GM21529 (cell line): ENCODE data around the gene CENPF.
A peak's percentile ranks its signal among the peaks of the same experiment; 100 is the strongest.
"Not testable (repeated sequence)": the region's sequence is repeated elsewhere in the genome, so short reads cannot be mapped to it uniquely, and the experiment has no call there.

Experiments used
- ATAC-seq: cut with Tn5 transposase; IDR thresholded peaks from one replicate; pipeline ENCODE4 v1.9.1; 2021; ENCODE audit not compliant: unreplicated experiment

CENPF gene, protein sequence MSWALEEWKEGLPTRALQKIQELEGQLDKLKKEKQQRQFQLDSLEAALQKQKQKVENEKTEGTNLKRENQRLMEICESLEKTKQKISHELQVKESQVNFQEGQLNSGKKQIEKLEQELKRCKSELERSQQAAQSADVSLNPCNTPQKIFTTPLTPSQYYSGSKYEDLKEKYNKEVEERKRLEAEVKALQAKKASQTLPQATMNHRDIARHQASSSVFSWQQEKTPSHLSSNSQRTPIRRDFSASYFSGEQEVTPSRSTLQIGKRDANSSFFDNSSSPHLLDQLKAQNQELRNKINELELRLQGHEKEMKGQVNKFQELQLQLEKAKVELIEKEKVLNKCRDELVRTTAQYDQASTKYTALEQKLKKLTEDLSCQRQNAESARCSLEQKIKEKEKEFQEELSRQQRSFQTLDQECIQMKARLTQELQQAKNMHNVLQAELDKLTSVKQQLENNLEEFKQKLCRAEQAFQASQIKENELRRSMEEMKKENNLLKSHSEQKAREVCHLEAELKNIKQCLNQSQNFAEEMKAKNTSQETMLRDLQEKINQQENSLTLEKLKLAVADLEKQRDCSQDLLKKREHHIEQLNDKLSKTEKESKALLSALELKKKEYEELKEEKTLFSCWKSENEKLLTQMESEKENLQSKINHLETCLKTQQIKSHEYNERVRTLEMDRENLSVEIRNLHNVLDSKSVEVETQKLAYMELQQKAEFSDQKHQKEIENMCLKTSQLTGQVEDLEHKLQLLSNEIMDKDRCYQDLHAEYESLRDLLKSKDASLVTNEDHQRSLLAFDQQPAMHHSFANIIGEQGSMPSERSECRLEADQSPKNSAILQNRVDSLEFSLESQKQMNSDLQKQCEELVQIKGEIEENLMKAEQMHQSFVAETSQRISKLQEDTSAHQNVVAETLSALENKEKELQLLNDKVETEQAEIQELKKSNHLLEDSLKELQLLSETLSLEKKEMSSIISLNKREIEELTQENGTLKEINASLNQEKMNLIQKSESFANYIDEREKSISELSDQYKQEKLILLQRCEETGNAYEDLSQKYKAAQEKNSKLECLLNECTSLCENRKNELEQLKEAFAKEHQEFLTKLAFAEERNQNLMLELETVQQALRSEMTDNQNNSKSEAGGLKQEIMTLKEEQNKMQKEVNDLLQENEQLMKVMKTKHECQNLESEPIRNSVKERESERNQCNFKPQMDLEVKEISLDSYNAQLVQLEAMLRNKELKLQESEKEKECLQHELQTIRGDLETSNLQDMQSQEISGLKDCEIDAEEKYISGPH (N-terminal part only)

DNA sequence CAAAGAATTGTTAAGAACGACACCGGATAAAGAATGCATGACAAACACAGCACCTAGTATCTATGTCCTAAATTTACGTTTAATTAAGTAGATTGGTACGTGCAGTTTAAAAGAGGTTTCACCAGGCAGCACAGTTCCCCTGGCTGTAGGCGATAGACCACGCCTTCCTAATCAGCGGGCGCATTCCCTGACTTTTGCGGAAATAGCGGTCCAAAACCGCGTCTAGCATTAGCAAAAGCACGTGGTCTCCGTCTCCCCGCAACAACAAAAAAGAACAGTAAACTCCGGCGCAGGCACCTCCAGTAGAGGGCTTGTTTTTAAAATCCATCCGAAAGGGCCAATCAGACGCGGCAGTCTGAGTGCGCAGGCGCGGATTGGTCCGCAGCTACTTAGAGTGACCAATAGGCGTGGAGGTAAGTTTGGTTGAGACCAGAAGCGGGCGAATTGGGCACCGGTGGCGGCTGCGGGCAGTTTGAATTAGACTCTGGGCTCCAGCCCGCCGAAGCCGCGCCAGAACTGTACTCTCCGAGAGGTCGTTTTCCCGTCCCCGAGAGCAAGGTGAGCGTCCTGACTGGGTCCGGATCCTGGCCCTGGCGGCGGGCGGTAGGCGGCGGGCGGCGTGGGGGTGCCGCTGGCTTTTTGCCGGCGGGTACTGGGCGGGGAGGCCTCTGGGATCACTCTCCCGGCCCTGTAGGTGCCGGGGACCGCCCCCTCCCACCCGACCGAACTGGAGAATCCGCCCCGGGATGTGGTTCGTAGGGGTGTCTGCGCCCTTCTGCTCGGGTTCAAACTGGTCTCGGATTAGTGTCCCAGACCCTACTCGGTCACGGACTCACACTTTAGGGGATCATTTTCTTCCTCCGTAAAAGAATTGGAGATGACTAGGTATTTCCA is at the start of gene CENPF:
Gene CENPF, plus strand, starts transcription at position 432 of the 894 bp plus-strand sequence. CDS start 10,560 bp downstream, outside the sequence.
- peak; percentile 99 for ATAC-seq

DNA sequence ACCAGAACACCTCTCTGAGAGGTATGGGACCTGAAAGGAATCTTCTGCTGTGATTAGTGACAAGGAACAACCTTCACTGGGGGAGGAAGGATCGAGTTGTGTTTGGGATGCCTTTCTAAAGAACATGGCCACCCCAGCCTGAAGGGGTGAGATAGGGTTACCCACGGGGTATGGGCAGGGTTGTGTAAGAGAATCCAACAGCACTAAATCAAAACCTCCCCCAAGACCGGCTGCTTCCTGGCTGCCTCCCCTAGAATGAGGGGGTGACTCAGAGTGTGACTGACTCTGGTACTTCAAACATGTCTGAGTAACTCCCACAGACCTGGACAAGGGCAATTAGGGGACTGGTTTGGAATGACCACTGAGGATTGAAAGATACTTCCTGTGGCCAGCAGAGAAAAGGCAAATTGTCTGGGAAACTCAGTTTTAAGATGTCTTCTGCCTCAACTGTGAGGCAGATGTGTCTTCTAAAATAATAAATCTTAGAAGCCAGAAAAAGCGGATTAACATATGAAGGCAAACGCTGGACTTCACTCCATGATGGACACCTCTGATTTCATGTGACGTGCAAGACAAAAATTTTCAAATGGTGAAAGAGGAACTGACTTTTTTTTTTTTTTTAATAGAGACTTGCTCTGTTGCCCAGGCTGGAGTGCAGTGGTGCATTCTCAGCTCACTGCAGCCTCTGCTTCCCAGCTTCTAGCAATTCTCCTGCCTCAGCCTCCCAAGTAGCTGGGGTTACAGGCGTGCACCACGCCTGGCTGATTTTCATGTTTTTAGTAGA is 44.9 kb upstream of the CENPF start:
- ATAC-seq, result peak; percentile 72

DNA sequence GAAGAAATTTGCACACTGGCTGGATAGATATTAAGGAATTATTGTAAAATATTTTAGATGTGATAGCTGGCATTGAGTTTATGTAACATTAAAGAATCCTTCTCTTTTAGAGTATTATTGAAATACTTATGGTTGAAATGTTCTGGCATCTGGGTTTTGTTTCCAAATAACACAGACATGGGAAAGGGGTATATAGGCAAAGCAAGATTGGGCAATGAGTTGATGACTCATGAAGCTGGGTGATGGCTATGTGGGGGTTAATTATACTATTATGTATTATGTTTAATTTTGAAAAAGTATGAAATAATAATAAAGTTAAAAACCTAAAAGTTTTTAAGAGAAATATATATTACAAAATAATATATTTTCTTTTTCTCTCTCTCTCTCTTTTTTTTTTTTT is 39.1 kb upstream of the CENPF start:
- ATAC-seq, result no peak

DNA sequence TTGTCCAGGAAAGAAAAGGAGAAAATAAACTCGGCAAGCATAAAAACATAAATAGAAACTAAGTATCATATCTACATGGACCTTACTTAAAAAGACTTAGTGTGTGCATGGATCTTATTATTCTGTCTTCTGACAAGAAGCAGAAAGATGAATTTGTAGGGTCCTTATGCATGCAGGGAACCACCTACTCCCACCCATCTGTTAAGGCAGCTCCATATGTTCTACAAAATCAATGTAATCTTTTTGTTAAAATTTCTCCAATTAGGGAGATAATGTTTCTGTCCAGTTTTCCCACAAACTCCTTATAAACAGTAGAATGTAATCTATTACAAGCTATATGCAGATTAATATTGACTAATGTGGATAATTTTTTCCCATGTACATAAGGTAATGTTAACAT is 37.7 kb upstream of the CENPF start:
- no peak for ATAC-seq

DNA sequence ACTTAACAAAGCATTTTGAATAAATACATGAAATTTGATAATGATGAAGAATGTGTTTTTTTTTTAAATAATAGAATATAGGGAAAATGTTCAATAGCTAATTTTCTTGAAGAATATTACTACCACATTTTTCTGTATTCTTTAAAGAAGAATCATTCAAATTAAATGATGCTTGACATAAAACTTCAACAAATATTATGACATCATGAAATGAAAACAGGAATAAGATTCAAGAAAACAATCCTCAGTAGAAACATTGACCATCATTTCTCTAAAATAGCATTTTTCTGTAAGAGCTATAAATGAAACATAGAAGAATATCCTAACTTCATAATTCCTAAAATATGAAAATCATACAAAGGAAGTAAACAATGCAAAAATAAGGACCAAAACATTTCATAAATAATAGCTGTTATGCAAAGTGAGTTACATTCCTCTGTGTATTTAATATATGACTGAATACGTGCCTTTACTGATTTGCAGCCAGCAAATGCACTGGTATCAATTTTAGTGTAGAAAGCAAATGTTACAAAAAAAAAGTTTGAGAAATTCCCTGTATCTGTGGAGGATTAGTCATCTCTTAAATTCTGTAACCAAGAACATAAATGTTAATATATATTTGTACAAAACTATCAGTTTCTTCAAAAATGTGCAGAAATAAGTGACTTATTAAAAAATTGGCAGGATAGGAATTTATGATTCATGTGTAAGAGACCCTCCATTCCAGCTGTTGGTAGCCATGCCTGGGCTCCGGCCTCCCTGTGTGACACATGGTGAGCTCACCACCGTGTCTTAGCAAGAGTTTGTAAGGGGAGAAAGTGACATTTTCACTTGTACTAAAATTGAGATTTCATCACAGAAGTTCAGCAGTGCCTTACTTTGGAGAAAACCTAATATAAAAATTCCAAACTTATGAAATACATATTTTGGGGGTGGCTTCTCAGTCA is 36.6 kb upstream of the CENPF start:
- ATAC-seq, result peak; percentile 47

DNA sequence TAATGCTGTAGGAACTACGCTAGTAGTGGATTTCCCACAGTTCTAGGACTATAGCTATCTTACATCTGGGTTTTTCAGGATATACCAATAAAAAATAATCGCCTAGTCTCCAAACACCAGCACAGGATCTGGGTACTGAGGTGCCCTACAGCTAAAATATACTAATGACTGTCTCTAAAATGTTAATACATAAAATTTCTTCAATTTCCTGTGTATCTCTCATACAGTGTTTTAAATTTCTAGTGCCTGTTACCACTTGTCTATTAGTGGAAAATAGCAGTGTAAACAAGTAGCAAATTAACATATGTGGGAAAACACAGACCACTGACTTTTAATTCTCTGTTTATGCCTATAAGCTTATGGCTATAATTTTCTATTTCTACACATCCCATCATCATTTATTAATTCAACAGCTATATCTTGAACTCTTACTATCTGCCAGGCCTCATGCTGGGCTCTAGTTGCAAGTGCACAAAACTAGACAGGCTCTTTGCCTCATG is 35.5 kb upstream of the CENPF start:
- no peak for ATAC-seq

DNA sequence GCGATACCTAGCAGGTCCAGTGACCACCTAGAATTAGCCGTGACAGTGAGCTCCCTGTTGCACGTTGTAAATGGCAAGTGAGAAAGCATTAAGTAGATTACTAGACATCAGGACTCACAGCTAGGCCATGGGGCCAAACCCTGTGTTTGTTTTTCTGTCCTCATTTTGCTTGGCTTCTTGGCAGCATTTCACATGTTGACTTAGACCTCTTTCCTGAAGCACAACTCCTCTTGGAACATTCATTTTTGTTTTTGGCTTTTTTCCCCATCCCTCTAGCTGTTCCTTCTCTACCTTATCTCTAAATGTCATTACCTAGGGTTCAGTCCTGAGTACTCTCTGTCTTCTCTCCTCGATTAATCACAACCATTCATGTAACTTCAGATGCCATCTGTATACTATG is 34.7 kb upstream of the CENPF start:
- no peak for ATAC-seq

DNA sequence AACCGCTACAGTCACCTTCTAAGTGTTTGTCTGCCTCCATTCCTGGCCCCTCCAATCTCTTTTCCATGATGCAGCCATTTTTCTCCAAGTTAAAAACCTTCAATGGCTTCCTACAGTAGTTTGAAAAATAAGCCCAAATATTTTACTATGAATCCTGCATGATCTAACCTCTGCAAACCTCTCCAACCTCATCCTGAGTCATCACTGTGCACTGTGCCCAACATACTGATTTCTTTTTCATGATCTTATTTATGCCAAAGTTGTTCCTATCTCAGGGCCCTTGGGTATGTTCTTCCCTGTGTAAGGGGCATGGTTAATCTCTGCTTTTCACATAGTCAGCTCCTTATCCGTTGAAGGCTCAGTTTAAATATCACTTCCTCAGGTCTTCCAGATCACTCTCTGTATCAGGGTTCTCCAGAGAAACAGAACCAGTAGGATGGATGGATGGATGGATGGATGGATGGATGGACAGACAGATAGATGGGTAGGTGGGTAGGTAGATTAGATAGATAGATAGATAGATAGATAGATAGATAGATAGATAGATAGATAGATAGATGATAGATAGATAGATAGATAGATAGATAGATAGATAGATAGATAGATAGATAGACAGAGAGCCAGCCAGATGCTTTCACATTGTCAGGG is 33.5 kb upstream of the CENPF start:
- ATAC-seq, result no peak

DNA sequence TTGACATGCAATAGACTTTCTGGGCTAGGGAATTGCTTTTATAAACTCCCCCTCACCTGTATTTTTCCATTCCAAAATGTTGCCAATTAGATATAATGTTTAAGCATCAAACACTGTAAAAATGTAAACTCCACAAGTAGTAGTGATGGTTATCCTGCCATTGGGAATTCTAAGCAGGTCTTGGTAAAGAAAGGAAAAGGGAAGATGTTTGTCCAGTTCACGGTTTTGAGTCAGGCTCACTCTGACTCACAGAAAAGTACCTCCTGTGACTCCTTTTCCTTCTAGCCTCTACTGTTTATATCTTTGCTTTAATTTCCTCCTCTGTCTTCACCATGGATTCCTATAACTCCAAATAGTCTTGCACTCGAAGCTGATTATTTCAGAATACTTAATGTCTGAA is 32.6 kb upstream of the CENPF start:
- ATAC-seq, result no peak

DNA sequence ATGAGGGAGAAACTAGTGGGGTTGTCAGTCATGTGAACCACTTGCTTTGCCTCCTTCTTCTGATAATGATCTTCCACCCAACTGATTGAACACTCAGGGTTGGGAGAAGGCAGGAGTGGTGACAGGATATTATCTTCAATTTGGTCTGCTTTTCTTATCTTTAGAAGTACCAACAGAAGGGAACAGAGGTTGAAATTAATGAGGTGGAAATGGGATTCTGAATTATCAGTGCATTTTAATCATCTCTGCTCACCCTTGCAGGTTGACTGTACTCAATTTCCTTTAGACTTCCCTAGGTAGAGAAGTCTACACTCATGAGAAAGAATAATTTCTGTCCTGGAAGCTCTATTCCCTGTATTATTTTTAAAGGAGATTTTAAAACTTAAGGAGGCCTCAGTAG is 31.7 kb upstream of the CENPF start:
- no peak for ATAC-seq

DNA sequence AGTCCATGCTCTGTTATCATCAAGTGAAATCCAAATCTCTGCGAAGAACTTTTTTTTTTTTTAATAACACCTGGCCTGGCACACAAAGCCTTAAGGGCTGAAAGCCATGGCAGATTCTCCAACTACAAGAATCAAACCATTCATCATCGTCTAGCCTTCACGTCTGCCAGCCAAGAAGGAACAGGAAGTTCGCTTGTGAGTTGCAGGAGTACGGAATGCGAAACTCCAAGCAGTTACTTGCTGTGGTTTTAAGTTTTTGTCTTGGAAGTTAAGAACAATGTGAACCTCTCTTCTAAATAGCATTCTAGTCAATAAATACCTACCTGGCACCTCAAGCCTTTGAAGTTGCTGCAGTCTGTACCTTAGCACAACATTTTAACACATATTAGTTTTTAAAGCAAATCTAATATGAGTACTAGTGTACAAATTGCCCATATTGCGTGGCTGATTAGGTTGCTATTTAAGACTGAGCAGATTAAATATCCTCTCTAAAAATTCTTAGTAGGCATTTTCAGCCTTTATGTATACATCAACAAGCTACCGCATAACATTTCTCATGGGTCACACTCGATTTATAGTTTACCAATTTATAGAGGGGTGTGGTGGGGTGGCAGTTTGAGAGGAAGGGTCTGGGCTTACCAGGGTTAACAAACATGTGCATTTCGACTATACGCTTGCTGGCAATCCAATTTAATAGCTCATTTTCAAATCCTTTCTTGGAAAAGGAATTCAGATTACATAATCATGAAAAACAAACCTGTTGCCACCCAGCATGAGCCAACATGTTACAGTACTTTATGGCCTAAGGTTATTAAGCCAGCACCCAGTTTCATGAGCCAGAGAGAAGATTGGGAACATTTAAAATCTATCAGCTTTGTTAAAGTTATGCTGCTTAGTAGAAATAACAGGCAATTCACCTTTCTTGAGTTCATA is 29.3 kb upstream of the CENPF start:
- no peak for ATAC-seq

DNA sequence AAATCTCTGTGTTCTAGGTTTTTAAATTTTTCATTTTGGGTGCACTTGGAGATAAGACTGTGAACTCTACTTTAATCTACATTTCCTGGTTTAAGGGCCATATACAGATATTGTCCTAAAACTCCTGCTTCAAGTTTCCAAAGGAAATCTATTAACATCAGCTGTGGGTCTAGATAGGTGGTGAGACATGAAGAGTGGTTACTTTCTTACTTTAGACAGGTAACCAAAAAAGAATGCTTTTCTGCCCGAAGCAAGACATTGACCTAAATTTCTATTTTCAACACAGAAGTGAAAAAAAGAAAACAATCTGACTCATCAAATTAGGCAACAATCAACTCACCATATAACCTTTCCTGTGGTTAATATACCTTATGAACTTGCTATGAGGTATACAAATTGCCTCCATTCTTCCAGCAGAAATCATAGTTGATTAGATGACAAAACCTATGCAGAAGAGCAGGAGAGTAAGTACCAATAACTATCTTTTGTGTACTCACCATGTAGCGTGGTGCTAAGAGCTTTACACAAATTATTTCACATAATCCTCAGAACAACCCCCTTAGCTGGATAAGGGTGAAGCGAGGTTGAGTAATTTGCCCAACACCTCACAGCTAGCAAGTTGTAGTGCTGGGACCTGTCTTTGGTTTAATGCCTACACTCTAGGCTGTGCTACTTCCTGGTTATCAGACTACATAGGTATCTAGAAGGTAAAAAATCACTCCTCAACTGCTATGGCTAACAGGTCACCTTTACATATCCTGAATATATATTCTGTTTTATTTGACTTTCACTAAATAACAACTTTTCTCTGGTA is 28.2 kb upstream of the CENPF start:
- no peak for ATAC-seq

DNA sequence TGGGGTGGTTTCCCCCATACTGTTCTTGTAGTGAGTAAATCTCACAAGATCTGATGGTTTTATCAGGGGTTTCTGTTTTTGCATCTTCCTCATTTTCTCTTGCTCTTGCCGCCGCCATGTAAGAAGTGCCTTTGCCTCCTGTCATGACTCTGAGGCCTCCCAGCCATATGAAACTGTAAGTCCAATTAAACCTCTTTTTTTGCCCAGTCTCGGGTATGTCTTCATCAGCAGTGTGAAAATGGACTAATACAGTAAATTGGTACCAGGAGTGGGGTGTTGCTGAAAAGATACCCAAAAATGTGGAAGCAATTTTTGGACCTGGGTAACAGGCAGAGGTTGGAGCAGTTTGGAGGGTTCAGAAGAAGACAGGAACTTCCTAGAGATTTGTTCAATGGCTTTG is 26.9 kb upstream of the CENPF start:
- ATAC-seq, result not testable (repeated sequence)

DNA sequence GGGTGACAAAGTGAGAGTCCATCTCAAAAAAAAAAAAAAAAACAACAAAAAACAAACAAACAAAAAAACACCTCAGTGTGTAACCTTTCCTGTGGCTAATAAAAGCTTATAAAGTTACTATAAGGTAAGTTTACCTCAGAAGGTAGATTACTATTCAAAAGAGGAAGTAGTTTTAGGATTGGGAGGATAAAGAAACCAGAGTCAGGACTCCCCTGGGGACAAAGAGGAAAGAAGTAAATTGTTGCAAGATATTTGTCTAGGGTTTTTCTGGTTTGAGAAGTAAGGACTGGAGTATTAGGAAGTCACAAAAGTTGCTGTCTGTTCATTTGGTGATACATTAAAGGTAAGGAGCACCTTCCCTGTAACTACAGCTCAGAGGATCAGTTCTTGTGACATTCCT is 23.8 kb upstream of the CENPF start:
- ATAC-seq, result no peak

DNA sequence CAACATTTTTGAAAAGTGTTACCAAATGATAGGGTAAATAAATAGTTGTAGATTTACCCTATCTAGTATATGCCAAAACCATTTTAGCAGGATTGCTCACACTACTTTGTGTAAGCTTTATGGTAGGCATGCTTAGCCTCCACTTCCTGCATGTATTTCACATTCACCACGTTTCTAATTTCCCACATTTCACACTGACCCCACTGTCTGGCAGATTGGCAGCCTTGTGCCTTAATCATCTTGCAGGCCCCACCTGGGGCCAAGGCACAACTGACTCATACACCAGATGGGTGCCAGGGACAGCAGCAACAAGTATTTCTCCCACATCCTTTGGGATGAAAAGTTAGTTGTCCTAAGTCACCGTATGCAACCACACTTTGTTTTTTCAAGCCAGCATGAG is 21.2 kb upstream of the CENPF start:
- no peak for ATAC-seq
